Spinal cord (tissue), 10 donors: Measurements from ENCODE around the gene L1CAM. TPM values are rescaled to one million over a fixed set of nuclear protein-coding genes. Genes with fewer than 3 reads are reported as not detected.

Experiments
- DNase-seq, 6 donors: peaks; one replicate each; pipeline versions ENCODE4 v3.0.0 to v3.0.0-alpha.2; 2013 to 2015; ENCODE audit warnings: low spot score in 6 of 6, low read depth in 4 of 6
- H3K27ac ChIP-seq: one replicate; pipeline ENCODE4 v1.5.1; 2013; ENCODE audit warnings: low read depth, low read length, control low read depth
- H3K27me3 ChIP-seq: one replicate; pipeline ENCODE4 v1.6.1; 2013; ENCODE audit warnings: low read length; ENCODE audit not compliant: control insufficient read depth, insufficient read depth
- H3K36me3 ChIP-seq: one replicate; pipeline ENCODE4 v1.6.1; 2013; ENCODE audit warnings: low read length; ENCODE audit not compliant: control insufficient read depth, insufficient read depth
- H3K4me1 ChIP-seq: one replicate; pipeline ENCODE4 v1.6.1; 2013; ENCODE audit warnings: low read length; ENCODE audit not compliant: control insufficient read depth, insufficient read depth
- H3K4me3 ChIP-seq: one replicate; pipeline ENCODE4 v1.5.1; 2013; ENCODE audit warnings: low read depth, low read length, control low read depth
- H3K9me3 ChIP-seq: one replicate; pipeline ENCODE4 v1.6.1; 2013; ENCODE audit warnings: low read length; ENCODE audit not compliant: control insufficient read depth, insufficient read depth
- WGBS: methylation state at CpG from one replicate; pipeline ENCODE4 v1.1.5; 2013; ENCODE audit warnings: missing lambda C conversion rate; ENCODE audit not compliant: insufficient coverage; 5-methylcytosine and 5-hydroxymethylcytosine counted together
- polyA plus RNA-seq, 2 donors: library from polyadenylated mRNA; unstranded; fragments of 120-200 nt; gene quantifications; one replicate each; pipeline ENCODE4 v1.2.1, GENCODE V29; 2013; ENCODE audit not compliant: insufficient read length in 2 of 2
- total RNA-seq, 2 donors: library from RNA; depleted of rRNA in 1 of 2; stranded (reverse); fragments of 120-200 nt in 1 of 2; fragments of >200 nt in 1 of 2; gene quantifications; one replicate each; pipeline versions ENCODE4 v1.2.3 to v1.2.4, GENCODE V29; 2013 to 2014
- donor health status: healthy.

The L1CAM gene
- total and polyA plus RNA-seq, 4 donors, result 26.3 to 179 (median 129) TPM

- Histone ChIP-seq H3K4me1 (peaks cover 43% of the 10 kb centered on the region), H3K27me3 (peaks cover 36% of the 10 kb centered on the region), H3K27ac (no peak overlapping the region), H3K4me3 (peak overlapping the region; percentile 33), H3K36me3 (peaks cover 6% of the 10 kb centered on the region), H3K9me3 (no peaks in the 10 kb centered on the region)
- no peak for DNase-seq
- whole genome bisulfite sequencing, result 37% methylated on average over 11 of the region's 13 CpGs
Measured at GRCh38 chrX:153886915-153887314, 942 bp upstream of the L1CAM start.

DNA sequence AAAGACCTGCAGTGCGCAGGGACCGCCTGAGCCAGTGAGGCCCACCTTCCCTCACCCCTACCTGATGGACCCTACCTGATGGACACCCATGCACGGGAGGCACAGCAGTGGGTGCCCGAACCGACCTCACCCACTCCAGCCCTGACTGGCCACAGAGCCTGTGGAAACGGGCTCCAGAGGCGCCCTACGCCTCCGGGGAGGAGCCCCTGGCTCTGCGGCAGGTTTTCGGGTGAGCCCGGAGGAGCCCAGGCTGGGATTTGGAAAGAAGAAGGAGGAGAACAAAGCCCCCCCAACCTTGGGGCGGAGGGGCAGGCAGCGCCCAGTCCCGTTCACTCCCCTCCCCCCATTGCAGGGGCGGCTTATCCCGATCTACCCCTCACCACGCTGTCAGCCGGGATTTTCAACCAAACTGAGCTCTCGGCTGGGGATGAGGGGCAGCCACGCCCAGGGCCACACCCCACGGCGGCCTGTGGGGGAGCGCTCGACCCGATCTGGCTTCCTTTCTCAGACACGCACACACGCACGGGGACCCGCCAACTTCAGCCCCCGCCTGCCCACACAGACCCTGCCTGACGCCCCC, 675 bp downstream of the L1CAM start:
- WGBS, result 12% methylated on average over 28 of the region's 32 CpGs
- peak overlapping the region; percentile 54 for H3K27ac ChIP-seq
- peaks cover 36% of the 10 kb centered on the region for H3K27me3 ChIP-seq

GRCh38 chrX:153884590-153884989, 1.4 kb downstream of the L1CAM start:
- DNase-seq, result peak in 1 of 6 donors; percentile 54
- Histone ChIP-seq H3K27ac (peak overlapping the region; percentile 54), H3K4me1 (peaks cover 66% of the 10 kb centered on the region), H3K27me3 (peaks cover 36% of the 10 kb centered on the region), H3K4me3 (peak overlapping the region; percentile 52), H3K36me3 (peaks cover 14% of the 10 kb centered on the region), H3K9me3 (no peaks in the 10 kb centered on the region)
- 40% methylated on average over 5 of the region's 6 CpGs for WGBS

More for the DNA sequence above, 675 bp downstream of the L1CAM start:
- H3K4me3 ChIP-seq, result peak overlapping the region; percentile 52
- no peaks in the 10 kb centered on the region for H3K9me3 ChIP-seq
- H3K4me1 ChIP-seq, result peaks cover 59% of the 10 kb centered on the region
- no peak for DNase-seq
- H3K36me3 ChIP-seq, result peaks cover 14% of the 10 kb centered on the region

- peaks cover 14% of the 10 kb centered on the region for H3K36me3 ChIP-seq
- DNase-seq, result no peak
- no peaks in the 10 kb centered on the region for H3K9me3 ChIP-seq
- peaks cover 36% of the 10 kb centered on the region for H3K27me3 ChIP-seq
- H3K4me1 ChIP-seq, result peaks cover 70% of the 10 kb centered on the region
- no peak overlapping the region for H3K4me3 ChIP-seq
- peak overlapping the region; percentile 80 for H3K27ac ChIP-seq
- WGBS, result 43% methylated on average over 7 of the region's 13 CpGs
Measured at GRCh38 chrX:153884136-153884535, 1.8 kb downstream of the L1CAM start.

- peak overlapping the region; percentile 80 for H3K27ac ChIP-seq
- 59% methylated on average over 12 of the region's 13 CpGs for whole genome bisulfite sequencing
- DNase-seq, result no peak
Measured at GRCh38 chrX:153883163-153883843, 2.7 kb downstream of the L1CAM start.

GRCh38 chrX:153882557-153882956, 3.4 kb downstream of the L1CAM start:
- Histone ChIP-seq H3K4me3 (no peak overlapping the region), H3K27ac (peak overlapping the region; percentile 80)

More at GRCh38 chrX:153883163-153883843, 2.7 kb downstream of the L1CAM start:
- Histone ChIP-seq H3K27me3 (peaks cover 36% of the 10 kb centered on the region), H3K9me3 (no peaks in the 10 kb centered on the region), H3K4me1 (peaks cover 78% of the 10 kb centered on the region), H3K4me3 (peak overlapping the region; percentile 16), H3K36me3 (peaks cover 14% of the 10 kb centered on the region)

GRCh38 chrX:153882086-153882498, 3.9 kb downstream of the L1CAM start:
- H3K36me3 ChIP-seq, result peaks cover 14% of the 10 kb centered on the region
- H3K27me3 ChIP-seq, result peaks cover 30% of the 10 kb centered on the region
- 28% methylated on average over 7 of the region's 8 CpGs for WGBS
- no peaks in the 10 kb centered on the region for H3K9me3 ChIP-seq
- H3K4me3 ChIP-seq, result no peak overlapping the region
- H3K4me1 ChIP-seq, result peaks cover 80% of the 10 kb centered on the region
- no peak for DNase-seq
- peak overlapping the region; percentile 80 for H3K27ac ChIP-seq

More at GRCh38 chrX:153882557-153882956, 3.4 kb downstream of the L1CAM start:
- peaks cover 14% of the 10 kb centered on the region for H3K36me3 ChIP-seq
- H3K27me3 ChIP-seq, result peaks cover 34% of the 10 kb centered on the region
- peaks cover 82% of the 10 kb centered on the region for H3K4me1 ChIP-seq
- DNase-seq, result no peak
- 74% methylated on average over 6 of the region's 7 CpGs for WGBS
- H3K9me3 ChIP-seq, result no peaks in the 10 kb centered on the region

- peaks cover 22% of the 10 kb centered on the region for H3K27me3 ChIP-seq
Measured at GRCh38 chrX:153881281-153881680, 4.7 kb downstream of the L1CAM start.

DNA sequence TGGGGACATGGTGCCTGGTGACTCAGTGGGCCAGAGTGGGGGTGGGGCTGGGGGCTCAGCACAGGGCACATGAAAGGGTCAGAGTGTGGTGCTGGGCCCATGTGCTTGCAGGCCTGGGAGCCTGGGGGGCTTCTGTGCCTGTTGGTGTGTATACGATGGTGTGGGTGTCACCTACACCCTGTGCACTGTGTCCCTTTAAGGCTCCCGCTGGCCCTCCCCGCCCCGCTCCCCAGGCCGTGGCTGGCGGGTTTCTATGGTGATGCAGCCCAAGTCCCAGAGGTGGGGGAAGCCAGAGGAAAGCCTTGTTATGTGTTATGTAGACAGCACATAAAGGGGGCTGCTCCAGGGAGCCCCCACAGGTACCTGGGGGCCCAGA, 5.5 kb downstream of the L1CAM start:
- H3K4me1 ChIP-seq, result peaks cover 73% of the 10 kb centered on the region
- H3K27ac ChIP-seq, result no peak overlapping the region
- H3K4me3 ChIP-seq, result no peak overlapping the region
- peaks cover 19% of the 10 kb centered on the region for H3K27me3 ChIP-seq
- DNase-seq, result no peak
- WGBS, result 36% methylated on average over 5 of the region's 6 CpGs
- H3K36me3 ChIP-seq, result peaks cover 14% of the 10 kb centered on the region
- H3K9me3 ChIP-seq, result no peaks in the 10 kb centered on the region

More at GRCh38 chrX:153881281-153881680, 4.7 kb downstream of the L1CAM start:
- H3K36me3 ChIP-seq, result peaks cover 14% of the 10 kb centered on the region
- no peak for DNase-seq
- H3K27ac ChIP-seq, result peak overlapping the region; percentile 75
- H3K4me1 ChIP-seq, result peaks cover 72% of the 10 kb centered on the region
- WGBS, result 48% methylated on average over 2 of the region's 7 CpGs
- no peaks in the 10 kb centered on the region for H3K9me3 ChIP-seq
- no peak overlapping the region for H3K4me3 ChIP-seq
